Gastrocnemius medialis (tissue), 4 donors: Measurements from ENCODE around the gene RREB1. TPM values are rescaled to one million over a fixed set of nuclear protein-coding genes. Genes with fewer than 3 reads are reported as not detected.

Source experiments
- ATAC-seq, 2 donors: fragments of 150-250 bp; one replicate each; pipeline ENCODE4 v1.9.1; 2016
- DNase-seq, 2 donors: peaks; one replicate each; pipeline ENCODE4 v3.0.0-alpha.2; 2019
- H3K27ac ChIP-seq, 4 donors: fragments of 200-600 bp; sonication (generic); 1 replicate in 1 of 4; 2 replicates in 3 of 4; pipeline ENCODE4 v1.5.1; 2016 to 2018; ENCODE audit warnings: mild to moderate bottlenecking in 2 of 4, moderate library complexity in 1 of 4
- H3K27me3 ChIP-seq, 3 donors: fragments of 200-600 bp; sonication (generic) in 2 of 3; 1 replicate in 1 of 3; 2 replicates in 2 of 3; pipeline versions ENCODE4 v1.5.1 to v1.6.0; 2016 to 2019; ENCODE audit warnings: mild to moderate bottlenecking in 1 of 3, moderate library complexity in 1 of 3
- H3K36me3 ChIP-seq, 2 donors: fragments of 200-600 bp; sonication (generic) in 1 of 2; one replicate each; pipeline ENCODE4 v1.5.1; 2017 to 2018
- H3K4me1 ChIP-seq, 2 donors: fragments of 200-600 bp; sonication (generic) in 1 of 2; one replicate each; pipeline ENCODE4 v1.5.1; 2016 to 2017; ENCODE audit warnings: mild to moderate bottlenecking in 2 of 2
- H3K4me3 ChIP-seq, 4 donors: fragments of 200-600 bp; sonication (generic) in 3 of 4; 1 replicate in 1 of 4; 2 replicates in 3 of 4; pipeline ENCODE4 v1.5.1; 2016 to 2019; ENCODE audit warnings: mild to moderate bottlenecking in 2 of 4
- H3K9me3 ChIP-seq, 3 donors: fragments of 200-600 bp; sonication (generic) in 2 of 3; 1 replicate in 1 of 3; 2 replicates in 2 of 3; pipeline ENCODE4 v1.5.1; 2016 to 2019
- POLR2A ChIP-seq, 2 donors: fragments of 450-650 bp; IDR thresholded peaks; one replicate each; pipeline ENCODE4 v1.6.1; 2017; ENCODE audit warnings: antibody characterized with exemption in 2 of 2, mild to moderate bottlenecking in 2 of 2, moderate library complexity in 2 of 2
- in situ Hi-C, 4 donors: fragments of 200-750 bp; cut with MboI; loops; one replicate each; pipeline versions ENCODE4 v1.15.0 to v1.8.0; 2017; ENCODE audit warnings: low sequenced_read_pairs in 4 of 4
- intact Hi-C: fragments of 100-400 bp; cut with DNase I; formaldehyde crosslinking; loops from one replicate; pipeline ENCODE4 v1.15.1; 2023; ENCODE audit warnings: low total_unique reads
- total RNA-seq, 4 donors: library from RNA; depleted of rRNA; stranded (reverse); fragments of >200 nt; gene quantifications; one replicate each; pipeline versions ENCODE4 v1.1.0 to v1.2.3, GENCODE V29; 2016
- TF ChIP-seq, protein P1 (sequence below), 5 experiments: fragments of 450-650 bp in 3 of 5; fragments of 200-600 bp in 2 of 5; sonication (generic) in 2 of 5; IDR thresholded peaks in 4 of 5; conservative IDR thresholded peaks in 1 of 5; 1 replicate in 4 of 5; 2 replicates in 1 of 5; pipeline ENCODE4 v1.5.1; 2016 to 2019; ENCODE audit warnings: antibody characterized with exemption in 5 of 5, mild to moderate bottlenecking in 3 of 5, moderate library complexity in 3 of 5

The RREB1 gene
- total RNA-seq, 4 donors from 2014 or later, result 18.0 to 41.3 (median 39.2) TPM

DNA sequence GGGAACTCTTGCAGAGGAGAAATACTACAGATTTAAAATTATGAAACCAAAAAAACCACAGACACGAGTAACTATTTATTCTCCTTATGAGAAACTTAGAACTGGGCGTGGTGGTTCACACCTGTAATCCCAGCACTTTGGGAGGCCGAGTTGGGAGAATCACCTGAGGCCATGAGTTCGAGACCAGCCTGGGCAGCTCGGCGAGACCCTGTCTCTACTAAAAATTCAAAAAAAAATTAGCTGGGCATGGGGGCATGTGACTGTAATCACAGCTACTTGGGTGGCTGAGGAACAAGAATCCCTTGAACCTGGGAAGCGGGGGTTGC is 168.4 kb downstream of the RREB1 start:
- H3K27ac ChIP-seq, result no peak overlapping the region
- ATAC-seq (no peak), DNase-seq (no peak)
- TF ChIP-seq, protein P1, sequence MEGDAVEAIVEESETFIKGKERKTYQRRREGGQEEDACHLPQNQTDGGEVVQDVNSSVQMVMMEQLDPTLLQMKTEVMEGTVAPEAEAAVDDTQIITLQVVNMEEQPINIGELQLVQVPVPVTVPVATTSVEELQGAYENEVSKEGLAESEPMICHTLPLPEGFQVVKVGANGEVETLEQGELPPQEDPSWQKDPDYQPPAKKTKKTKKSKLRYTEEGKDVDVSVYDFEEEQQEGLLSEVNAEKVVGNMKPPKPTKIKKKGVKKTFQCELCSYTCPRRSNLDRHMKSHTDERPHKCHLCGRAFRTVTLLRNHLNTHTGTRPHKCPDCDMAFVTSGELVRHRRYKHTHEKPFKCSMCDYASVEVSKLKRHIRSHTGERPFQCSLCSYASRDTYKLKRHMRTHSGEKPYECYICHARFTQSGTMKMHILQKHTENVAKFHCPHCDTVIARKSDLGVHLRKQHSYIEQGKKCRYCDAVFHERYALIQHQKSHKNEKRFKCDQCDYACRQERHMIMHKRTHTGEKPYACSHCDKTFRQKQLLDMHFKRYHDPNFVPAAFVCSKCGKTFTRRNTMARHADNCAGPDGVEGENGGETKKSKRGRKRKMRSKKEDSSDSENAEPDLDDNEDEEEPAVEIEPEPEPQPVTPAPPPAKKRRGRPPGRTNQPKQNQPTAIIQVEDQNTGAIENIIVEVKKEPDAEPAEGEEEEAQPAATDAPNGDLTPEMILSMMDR (IDR thresholded peaks at IDR 0.05 in 4 of 5, conservative IDR thresholded peaks at IDR 0.05 in 1 of 5), result no peak
- no peak for TF ChIP-seq POLR2A (IDR thresholded peaks at IDR 0.05)
- no peaks in the 10 kb centered on the region for H3K27me3 ChIP-seq
- H3K4me3 ChIP-seq, result no peak overlapping the region
- no peaks in the 10 kb centered on the region for H3K4me1 ChIP-seq
- no peaks in the 10 kb centered on the region for H3K36me3 ChIP-seq
- H3K9me3 ChIP-seq, result no peaks in the 10 kb centered on the region
- intact Hi-C loops (loop anchor here (2.0 kb wide), 1 partner anchor 339 kb away; no protein-coding TSS in a partner anchor), in situ Hi-C loops (loop anchor here in 3 of 4 donors (5.0 to 25.0 kb wide), 2 partner anchors 336 kb away; no protein-coding TSS in a partner anchor)

DNA sequence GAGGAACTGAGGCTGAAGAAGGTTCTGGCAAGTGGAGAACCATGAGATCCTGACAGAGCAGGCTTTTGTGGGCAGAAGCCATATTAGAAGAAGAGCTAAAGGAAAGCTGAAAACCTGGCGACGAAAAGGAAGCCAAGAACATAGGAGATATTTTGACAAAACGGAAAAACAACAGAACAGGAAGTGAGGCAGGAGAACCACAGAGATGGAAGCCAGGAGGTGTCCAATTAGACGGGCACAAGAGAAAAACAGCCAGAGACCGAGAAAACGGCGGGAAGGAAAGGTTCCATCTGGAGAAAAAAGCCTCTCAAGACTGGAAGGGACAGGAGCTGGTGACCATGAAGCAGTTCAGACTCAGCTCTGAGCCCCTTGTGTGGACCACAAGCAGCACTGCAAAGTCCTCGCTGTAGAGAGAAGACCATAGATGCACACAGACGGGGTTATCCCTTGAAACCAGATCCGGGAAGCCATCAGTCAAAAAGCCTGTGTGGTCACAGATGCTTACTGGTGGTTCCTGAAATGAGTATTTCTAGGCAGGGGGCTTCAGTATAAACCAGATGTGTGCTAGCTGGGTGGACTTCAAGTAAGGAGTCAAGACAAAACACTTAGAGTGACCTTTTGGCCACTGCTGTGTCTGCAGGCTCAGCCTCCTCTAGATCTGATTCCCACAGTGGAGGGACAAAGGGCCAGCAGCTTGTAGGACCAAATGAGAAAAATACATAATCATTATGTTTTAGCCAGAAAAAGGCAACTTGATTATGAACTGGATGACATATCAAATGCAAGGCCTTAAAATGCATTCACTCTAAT is 174.5 kb downstream of the RREB1 start:
- intact Hi-C loops (no loop called here), in situ Hi-C loops (loop anchor here in 2 of 4 donors (25.0 kb wide), 1 partner anchor 330 kb away; no protein-coding TSS in a partner anchor)
- H3K4me1 ChIP-seq, result no peaks in the 10 kb centered on the region
- TF ChIP-seq, protein P1 (IDR thresholded peaks at IDR 0.05 in 4 of 5, conservative IDR thresholded peaks at IDR 0.05 in 1 of 5), result no peak
- TF ChIP-seq POLR2A (IDR thresholded peaks at IDR 0.05), result no peak
- ATAC-seq (no peak), DNase-seq (no peak)
- H3K9me3 ChIP-seq, result no peaks in the 10 kb centered on the region
- H3K4me3 ChIP-seq, result no peak overlapping the region
- peaks cover 0 to 17% of the 10 kb centered on the region in 2 donors for H3K36me3 ChIP-seq
- no peak overlapping the region for H3K27ac ChIP-seq
- no peaks in the 10 kb centered on the region for H3K27me3 ChIP-seq

DNA sequence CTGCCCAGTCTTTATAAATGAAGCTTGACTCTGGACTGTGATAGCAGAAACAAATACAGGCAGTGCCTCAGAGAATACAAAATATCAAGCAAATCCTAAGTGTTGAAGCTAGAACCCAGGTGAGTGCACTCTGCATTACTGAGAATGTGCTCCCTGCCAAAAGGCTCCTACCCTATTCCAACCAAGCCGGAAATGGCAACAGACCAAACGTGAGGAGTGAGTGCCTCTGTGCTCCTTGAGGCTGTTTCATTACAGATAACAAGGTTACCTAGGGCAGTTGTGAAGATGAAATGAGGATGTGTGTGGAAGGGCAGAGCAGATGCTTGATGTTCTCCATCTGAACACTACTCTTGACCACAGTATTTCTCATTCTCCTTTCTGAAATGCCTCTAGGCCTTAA is 175.9 kb downstream of the RREB1 start:
- intact Hi-C loops (no loop called here), in situ Hi-C loops (loop anchor here in 2 of 4 donors (25.0 kb wide), 1 partner anchor 329 kb away; no protein-coding TSS in a partner anchor)
- ATAC-seq (no peak), DNase-seq (no peak)
- Histone ChIP-seq H3K27ac (no peak overlapping the region), H3K27me3 (no peaks in the 10 kb centered on the region), H3K9me3 (no peaks in the 10 kb centered on the region), H3K4me1 (no peaks in the 10 kb centered on the region), H3K4me3 (no peak overlapping the region), H3K36me3 (peaks cover 4 to 31% of the 10 kb centered on the region in 2 donors)
- TF ChIP-seq POLR2A (IDR thresholded peaks at IDR 0.05), result no peak
- TF ChIP-seq, protein P1 (IDR thresholded peaks at IDR 0.05 in 4 of 5, conservative IDR thresholded peaks at IDR 0.05 in 1 of 5), result no peak

DNA sequence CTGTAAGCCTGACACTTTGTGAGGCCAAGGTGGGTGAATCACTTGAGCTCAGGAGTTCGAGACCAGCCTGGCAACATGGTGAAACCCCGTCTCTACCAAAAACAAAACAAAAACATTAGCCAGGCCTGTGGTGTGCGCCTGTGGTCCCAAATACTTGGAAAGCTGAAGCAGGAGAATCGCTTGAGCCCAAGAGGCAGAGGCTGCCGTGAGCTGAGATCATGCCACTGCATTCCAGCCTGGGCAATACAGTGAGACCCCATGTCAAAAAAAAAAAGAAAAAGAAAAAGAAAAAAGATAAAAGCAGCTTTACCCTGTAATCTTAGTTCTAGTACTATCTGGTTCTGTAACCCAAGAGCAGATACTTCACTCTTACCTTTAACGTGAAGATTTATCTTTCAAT is 177.7 kb downstream of the RREB1 start:
- no peaks in the 10 kb centered on the region for H3K4me1 ChIP-seq
- ATAC-seq, result no peak
- H3K4me3 ChIP-seq, result no peak overlapping the region
- DNase-seq, result no peak
- H3K27ac ChIP-seq, result no peak overlapping the region
- H3K36me3 ChIP-seq, result peaks cover 4 to 47% of the 10 kb centered on the region in 2 donors
- intact Hi-C loops, result no loop called here
- no peaks in the 10 kb centered on the region for H3K27me3 ChIP-seq
- TF ChIP-seq, protein P1 (IDR thresholded peaks at IDR 0.05 in 4 of 5, conservative IDR thresholded peaks at IDR 0.05 in 1 of 5), result no peak
- no peak for TF ChIP-seq POLR2A (IDR thresholded peaks at IDR 0.05)
- no peaks in the 10 kb centered on the region for H3K9me3 ChIP-seq
- in situ Hi-C loops, result loop anchor here in 2 of 4 donors (25.0 kb wide), 1 partner anchor 327 kb away; no protein-coding TSS in a partner anchor
